Mesothelial cell of epicardium (in vitro differentiated cells): ENCODE data around the gene CCN6. TPM values are rescaled to one million over a fixed set of nuclear protein-coding genes. Genes with fewer than 3 reads are reported as not detected.

Experiments
- DNase-seq, 2 experiments: peaks; one replicate each; pipeline ENCODE4 v3.0.0; 2021; ENCODE audit warnings: low spot score in 2 of 2; ENCODE audit not compliant: unreplicated experiment in 2 of 2
- H3K27ac Mint-ChIP-seq: 2 replicates; pipeline ENCODE4 v1.8.0; 2021; ENCODE audit warnings: mixed read lengths
- H3K27me3 Mint-ChIP-seq: 2 replicates; pipeline ENCODE4 v1.8.0; 2021; ENCODE audit warnings: low read depth, mixed read lengths
- H3K36me3 Mint-ChIP-seq: 2 replicates; pipeline ENCODE4 v1.8.0; 2021; ENCODE audit warnings: mixed read lengths
- H3K4me1 Mint-ChIP-seq: 2 replicates; pipeline ENCODE4 v1.8.0; 2021; ENCODE audit warnings: mixed read lengths
- H3K4me3 Mint-ChIP-seq: 2 replicates; pipeline ENCODE4 v1.8.0; 2021; ENCODE audit warnings: mild to moderate bottlenecking, moderate library complexity, mixed read lengths
- H3K9me3 Mint-ChIP-seq: 2 replicates; pipeline ENCODE4 v1.8.0; 2021; ENCODE audit warnings: mixed read lengths
- total RNA-seq: library from RNA; stranded (reverse); gene quantifications from 3 replicates; pipeline ENCODE4 v1.2.1, GENCODE V29; 2021
- TF ChIP-seq, protein P1 (sequence below): fragments of 200-600 bp; sonication (generic); IDR thresholded peaks from one replicate; pipeline ENCODE4 v1.5.0; 2021; ENCODE audit warnings: antibody characterized with exemption; ENCODE audit not compliant: unreplicated experiment

The CCN6 gene
- total RNA-seq, 1 donor from 2014 or later = not detected

DNA sequence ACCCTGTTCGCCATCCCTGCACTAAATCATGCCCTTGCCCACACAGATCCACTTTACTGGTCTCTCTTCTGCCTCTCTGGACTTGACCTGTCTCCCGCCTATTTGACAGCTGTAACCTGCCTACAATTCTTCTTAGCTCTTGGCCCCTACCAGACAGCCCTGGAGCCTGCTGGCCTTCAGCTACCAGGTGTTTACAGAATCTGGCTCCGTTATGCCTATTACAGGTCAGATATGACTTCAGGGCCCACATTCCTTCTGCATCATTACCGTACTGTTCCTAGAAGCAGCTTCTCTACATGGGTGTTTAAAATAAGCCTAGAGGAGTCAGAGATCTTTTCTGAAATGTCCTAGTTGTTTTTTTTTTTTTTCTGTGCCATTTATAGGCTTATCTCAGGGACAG, 45.4 kb upstream of the CCN6 start:
- Mint-ChIP-seq H3K9me3 (no peaks in the 10 kb centered on the region), H3K27ac (no peak overlapping the region), H3K4me3 (no peak overlapping the region), H3K27me3 (no peaks in the 10 kb centered on the region), H3K36me3 (no peaks in the 10 kb centered on the region), H3K4me1 (peaks cover 11% of the 10 kb centered on the region)
- DNase-seq = no peak
- TF ChIP-seq, protein P1, sequence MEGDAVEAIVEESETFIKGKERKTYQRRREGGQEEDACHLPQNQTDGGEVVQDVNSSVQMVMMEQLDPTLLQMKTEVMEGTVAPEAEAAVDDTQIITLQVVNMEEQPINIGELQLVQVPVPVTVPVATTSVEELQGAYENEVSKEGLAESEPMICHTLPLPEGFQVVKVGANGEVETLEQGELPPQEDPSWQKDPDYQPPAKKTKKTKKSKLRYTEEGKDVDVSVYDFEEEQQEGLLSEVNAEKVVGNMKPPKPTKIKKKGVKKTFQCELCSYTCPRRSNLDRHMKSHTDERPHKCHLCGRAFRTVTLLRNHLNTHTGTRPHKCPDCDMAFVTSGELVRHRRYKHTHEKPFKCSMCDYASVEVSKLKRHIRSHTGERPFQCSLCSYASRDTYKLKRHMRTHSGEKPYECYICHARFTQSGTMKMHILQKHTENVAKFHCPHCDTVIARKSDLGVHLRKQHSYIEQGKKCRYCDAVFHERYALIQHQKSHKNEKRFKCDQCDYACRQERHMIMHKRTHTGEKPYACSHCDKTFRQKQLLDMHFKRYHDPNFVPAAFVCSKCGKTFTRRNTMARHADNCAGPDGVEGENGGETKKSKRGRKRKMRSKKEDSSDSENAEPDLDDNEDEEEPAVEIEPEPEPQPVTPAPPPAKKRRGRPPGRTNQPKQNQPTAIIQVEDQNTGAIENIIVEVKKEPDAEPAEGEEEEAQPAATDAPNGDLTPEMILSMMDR = no peak

DNA sequence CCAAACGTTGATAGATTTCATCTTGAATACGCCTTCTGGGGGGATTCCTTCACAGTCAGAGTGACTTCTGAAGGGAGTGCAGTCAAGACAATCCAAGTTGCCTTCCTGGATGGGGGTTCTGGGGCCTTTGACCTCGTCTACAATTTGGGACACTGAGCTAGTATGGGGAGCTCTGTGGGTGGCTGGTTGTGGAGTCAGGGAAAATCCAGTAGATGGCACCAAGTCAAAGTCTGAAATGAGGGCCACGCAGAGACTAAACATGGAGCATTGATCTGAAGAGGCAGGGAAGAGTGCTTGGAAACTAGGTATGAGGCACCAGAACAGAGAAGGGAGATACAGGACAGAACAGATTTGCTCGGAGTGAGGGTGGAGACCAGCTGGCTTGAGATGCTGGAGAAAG, 43.6 kb upstream of the CCN6 start:
- H3K4me3 Mint-ChIP-seq = no peak overlapping the region
- no peak overlapping the region for H3K27ac Mint-ChIP-seq

DNA sequence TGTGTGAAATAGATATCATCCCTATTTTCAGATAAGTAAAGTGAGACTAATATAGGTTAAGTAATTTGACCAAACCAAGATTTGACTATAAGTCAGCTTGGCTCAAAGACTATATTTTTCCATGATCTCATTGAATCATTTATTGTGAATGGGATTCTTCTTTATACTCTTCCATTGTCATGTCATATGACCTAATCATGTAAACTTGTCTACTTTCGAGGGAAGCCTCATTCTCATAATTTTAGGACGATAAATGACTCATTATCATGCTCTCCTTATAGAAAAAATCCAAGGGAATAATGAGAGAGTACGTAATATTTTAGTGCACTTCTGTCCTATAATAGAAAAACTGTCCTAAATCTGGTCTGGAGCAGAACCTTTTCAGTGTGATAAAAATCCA, 40.9 kb upstream of the CCN6 start:
- no peak overlapping the region for H3K4me3 Mint-ChIP-seq
- H3K4me1 Mint-ChIP-seq = peaks cover 20% of the 10 kb centered on the region
- no peaks in the 10 kb centered on the region for H3K9me3 Mint-ChIP-seq
- H3K36me3 Mint-ChIP-seq = no peaks in the 10 kb centered on the region
- H3K27ac Mint-ChIP-seq = no peak overlapping the region
- no peaks in the 10 kb centered on the region for H3K27me3 Mint-ChIP-seq
- TF ChIP-seq, protein P1 = no peak
- DNase-seq = no peak

More for the DNA sequence above, 43.6 kb upstream of the CCN6 start:
- no peaks in the 10 kb centered on the region for H3K9me3 Mint-ChIP-seq
- TF ChIP-seq, protein P1 = no peak
- peaks cover 23% of the 10 kb centered on the region for H3K4me1 Mint-ChIP-seq
- H3K36me3 Mint-ChIP-seq = no peaks in the 10 kb centered on the region
- no peaks in the 10 kb centered on the region for H3K27me3 Mint-ChIP-seq
- DNase-seq = no peak

DNA sequence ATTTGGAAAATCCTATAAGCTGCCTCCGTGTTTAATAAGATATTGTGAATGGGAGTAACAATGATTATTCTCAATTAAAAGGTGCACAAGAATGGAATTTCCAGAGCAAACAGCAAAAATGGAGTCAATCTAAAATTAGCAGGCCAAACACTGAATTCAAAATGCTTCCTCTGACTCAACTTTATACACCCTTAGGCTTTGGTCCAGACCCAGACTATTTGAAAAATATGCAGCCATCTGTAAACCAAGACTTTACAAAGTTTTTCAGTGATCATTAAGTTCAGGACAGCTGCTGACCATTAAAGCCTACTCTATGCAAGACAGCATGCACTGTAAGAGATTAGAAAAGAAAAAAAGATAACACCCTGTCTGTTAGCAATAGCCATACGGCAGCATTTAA, 39.4 kb upstream of the CCN6 start:
- Mint-ChIP-seq H3K27ac (no peak overlapping the region), H3K27me3 (no peaks in the 10 kb centered on the region), H3K4me1 (peaks cover 23% of the 10 kb centered on the region), H3K9me3 (no peaks in the 10 kb centered on the region), H3K36me3 (no peaks in the 10 kb centered on the region), H3K4me3 (no peak overlapping the region)
- DNase-seq = no peak
- TF ChIP-seq, protein P1 = no peak

DNA sequence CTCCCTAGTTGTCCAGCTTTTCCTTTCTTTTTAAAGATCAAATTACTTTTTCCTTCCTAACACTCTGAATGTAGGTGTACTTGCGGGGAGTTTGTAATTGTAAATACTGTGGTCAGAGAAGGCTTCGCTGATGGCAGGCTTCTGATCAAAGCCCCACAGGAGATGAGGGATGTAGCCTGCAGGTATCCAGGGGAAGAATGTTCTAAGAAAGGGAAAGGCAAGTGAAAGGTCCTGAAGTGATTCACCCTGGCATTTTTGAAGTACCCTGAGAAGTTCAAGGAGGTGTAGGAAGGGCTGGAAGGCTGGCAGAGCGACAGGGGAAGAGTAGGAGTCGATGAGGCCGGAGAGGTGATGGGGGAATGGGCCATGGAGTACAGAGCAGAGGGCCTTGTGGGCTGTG, 38.2 kb upstream of the CCN6 start:
- H3K27me3 Mint-ChIP-seq = no peaks in the 10 kb centered on the region
- H3K27ac Mint-ChIP-seq = no peak overlapping the region
- no peaks in the 10 kb centered on the region for H3K36me3 Mint-ChIP-seq
- TF ChIP-seq, protein P1 = no peak
- H3K4me1 Mint-ChIP-seq = peaks cover 25% of the 10 kb centered on the region
- no peak overlapping the region for H3K4me3 Mint-ChIP-seq
- no peaks in the 10 kb centered on the region for H3K9me3 Mint-ChIP-seq
- DNase-seq = no peak

DNA sequence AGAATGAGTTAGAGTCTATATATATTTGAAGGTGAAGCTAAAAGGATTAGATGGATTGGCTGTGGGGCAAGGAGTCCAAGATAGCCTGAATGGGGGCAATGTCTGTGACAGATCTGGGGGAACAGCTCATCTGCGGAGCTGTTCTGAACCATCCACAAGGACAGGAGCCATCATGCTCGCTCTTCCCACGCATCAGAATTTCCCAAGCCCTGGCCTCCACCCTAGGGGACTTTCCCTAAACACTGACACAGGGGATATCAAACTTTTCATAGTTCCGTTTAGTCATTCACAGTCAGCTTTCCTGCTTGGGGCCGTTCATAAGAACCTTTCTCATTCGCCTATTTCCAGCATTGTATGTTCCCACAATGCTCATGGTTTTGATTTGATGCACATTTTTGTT, 37.6 kb upstream of the CCN6 start:
- TF ChIP-seq, protein P1 = no peak
- DNase-seq = no peak
- no peak overlapping the region for H3K27ac Mint-ChIP-seq
- no peaks in the 10 kb centered on the region for H3K27me3 Mint-ChIP-seq
- H3K9me3 Mint-ChIP-seq = no peaks in the 10 kb centered on the region
- H3K4me3 Mint-ChIP-seq = no peak overlapping the region
- no peaks in the 10 kb centered on the region for H3K36me3 Mint-ChIP-seq
- peaks cover 29% of the 10 kb centered on the region for H3K4me1 Mint-ChIP-seq
